GM21825 (cell line): ENCODE results near the gene SULT1C4.
A peak's percentile ranks its signal among the peaks of the same experiment; 100 is the strongest.

Experiments used
- ATAC-seq: cut with Tn5 transposase; IDR thresholded peaks from one replicate; pipeline ENCODE4 v1.9.1; 2021; ENCODE audit warnings: mild to moderate bottlenecking, moderate library complexity; ENCODE audit not compliant: unreplicated experiment

The SULT1C4 gene

GRCh38 chr2:108369153-108369552, 8.6 kb upstream of the SULT1C4 start:
- no peak for ATAC-seq

- no peak for ATAC-seq
Measured at GRCh38 chr2:108370080-108370479, 7.7 kb upstream of the SULT1C4 start.

- ATAC-seq, result no peak
Measured at GRCh38 chr2:108376774-108377173, 980 bp upstream of the SULT1C4 start.

- no peak for ATAC-seq
Measured at GRCh38 chr2:108377401-108377800, 353 bp upstream of the SULT1C4 start.

- ATAC-seq, result no peak
Measured at GRCh38 chr2:108378851-108379250, 1.1 kb downstream of the SULT1C4 start.

GRCh38 chr2:108382196-108382595, 4.4 kb downstream of the SULT1C4 start:
- ATAC-seq, result no peak

- ATAC-seq, result no peak
Measured at GRCh38 chr2:108383146-108383830, 5.5 kb downstream of the SULT1C4 start.

- no peak for ATAC-seq
Measured at GRCh38 chr2:108384662-108385393, 7.1 kb downstream of the SULT1C4 start.

GRCh38 chr2:108385411-108386071, 7.8 kb downstream of the SULT1C4 start:
- peak; percentile 86 for ATAC-seq

GRCh38 chr2:108388045-108388444, 10.3 kb downstream of the SULT1C4 start:
- no peak for ATAC-seq

- ATAC-seq, result no peak
Measured at GRCh38 chr2:108390340-108390739, 12.6 kb downstream of the SULT1C4 start.

GRCh38 chr2:108392029-108392428, 14.3 kb downstream of the SULT1C4 start:
- ATAC-seq, result no peak

GRCh38 chr2:108393197-108393596, 15.4 kb downstream of the SULT1C4 start:
- ATAC-seq, result no peak

- no peak for ATAC-seq
Measured at GRCh38 chr2:108395155-108395554, 17.4 kb downstream of the SULT1C4 start.

- no peak for ATAC-seq
Measured at GRCh38 chr2:108396845-108397244, 19.1 kb downstream of the SULT1C4 start.

- no peak for ATAC-seq
Measured at GRCh38 chr2:108399479-108399878, 21.7 kb downstream of the SULT1C4 start.

GRCh38 chr2:108401800-108402199, 24.0 kb downstream of the SULT1C4 start:
- no peak for ATAC-seq

GRCh38 chr2:108403494-108403893, 25.7 kb downstream of the SULT1C4 start:
- ATAC-seq, result no peak

GRCh38 chr2:108404784-108405397, 27.1 kb downstream of the SULT1C4 start:
- ATAC-seq, result no peak

GRCh38 chr2:108407864-108408729, 30.3 kb downstream of the SULT1C4 start:
- no peak for ATAC-seq

GRCh38 chr2:108409768-108410167, 32.0 kb downstream of the SULT1C4 start:
- ATAC-seq, result no peak
